ENCODE results near the gene GPER1.

The GPER1 gene

DNA sequence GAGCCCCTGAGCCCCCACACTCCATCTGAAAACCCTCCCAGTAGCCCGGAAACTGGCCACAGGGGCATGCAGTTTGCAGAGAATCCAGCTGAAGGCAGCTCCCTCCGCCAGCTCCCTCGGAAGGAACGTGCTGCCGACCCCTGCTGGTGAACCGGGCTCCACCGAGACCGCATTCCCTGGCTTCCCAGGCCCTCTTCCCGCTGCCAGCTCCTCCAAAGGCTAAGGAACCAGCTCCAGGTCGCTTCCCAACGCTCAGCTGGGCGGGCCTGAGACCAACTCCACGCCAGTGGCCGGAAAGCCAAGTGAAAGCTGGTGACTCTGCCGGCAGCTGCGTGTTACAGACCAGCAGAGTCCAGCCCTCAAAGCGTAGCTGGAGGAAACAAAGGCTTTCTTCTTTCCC lies 35.8 kb downstream of the GPER1 start:
- peak; percentile 76 for DNase-seq (ENCODE audit: low read depth)
- TF ChIP-seq, protein P1, sequence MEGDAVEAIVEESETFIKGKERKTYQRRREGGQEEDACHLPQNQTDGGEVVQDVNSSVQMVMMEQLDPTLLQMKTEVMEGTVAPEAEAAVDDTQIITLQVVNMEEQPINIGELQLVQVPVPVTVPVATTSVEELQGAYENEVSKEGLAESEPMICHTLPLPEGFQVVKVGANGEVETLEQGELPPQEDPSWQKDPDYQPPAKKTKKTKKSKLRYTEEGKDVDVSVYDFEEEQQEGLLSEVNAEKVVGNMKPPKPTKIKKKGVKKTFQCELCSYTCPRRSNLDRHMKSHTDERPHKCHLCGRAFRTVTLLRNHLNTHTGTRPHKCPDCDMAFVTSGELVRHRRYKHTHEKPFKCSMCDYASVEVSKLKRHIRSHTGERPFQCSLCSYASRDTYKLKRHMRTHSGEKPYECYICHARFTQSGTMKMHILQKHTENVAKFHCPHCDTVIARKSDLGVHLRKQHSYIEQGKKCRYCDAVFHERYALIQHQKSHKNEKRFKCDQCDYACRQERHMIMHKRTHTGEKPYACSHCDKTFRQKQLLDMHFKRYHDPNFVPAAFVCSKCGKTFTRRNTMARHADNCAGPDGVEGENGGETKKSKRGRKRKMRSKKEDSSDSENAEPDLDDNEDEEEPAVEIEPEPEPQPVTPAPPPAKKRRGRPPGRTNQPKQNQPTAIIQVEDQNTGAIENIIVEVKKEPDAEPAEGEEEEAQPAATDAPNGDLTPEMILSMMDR (conservative IDR thresholded peaks at IDR 0.05; ENCODE audit: low read depth, low read length): peak; percentile 82
- H3K4me3 ChIP-seq (ENCODE audit: low read depth, low read length): peak overlapping the region; percentile 43

- TF ChIP-seq, protein P1 (conservative IDR thresholded peaks at IDR 0.05; ENCODE audit: low read depth, low read length): no peak
- H3K4me3 ChIP-seq (ENCODE audit: low read depth, low read length): no peak overlapping the region
- DNase-seq (ENCODE audit: low read depth): no peak
Observed at GRCh38 chr7:1124164-1124563, 36.3 kb downstream of the GPER1 start.

DNA sequence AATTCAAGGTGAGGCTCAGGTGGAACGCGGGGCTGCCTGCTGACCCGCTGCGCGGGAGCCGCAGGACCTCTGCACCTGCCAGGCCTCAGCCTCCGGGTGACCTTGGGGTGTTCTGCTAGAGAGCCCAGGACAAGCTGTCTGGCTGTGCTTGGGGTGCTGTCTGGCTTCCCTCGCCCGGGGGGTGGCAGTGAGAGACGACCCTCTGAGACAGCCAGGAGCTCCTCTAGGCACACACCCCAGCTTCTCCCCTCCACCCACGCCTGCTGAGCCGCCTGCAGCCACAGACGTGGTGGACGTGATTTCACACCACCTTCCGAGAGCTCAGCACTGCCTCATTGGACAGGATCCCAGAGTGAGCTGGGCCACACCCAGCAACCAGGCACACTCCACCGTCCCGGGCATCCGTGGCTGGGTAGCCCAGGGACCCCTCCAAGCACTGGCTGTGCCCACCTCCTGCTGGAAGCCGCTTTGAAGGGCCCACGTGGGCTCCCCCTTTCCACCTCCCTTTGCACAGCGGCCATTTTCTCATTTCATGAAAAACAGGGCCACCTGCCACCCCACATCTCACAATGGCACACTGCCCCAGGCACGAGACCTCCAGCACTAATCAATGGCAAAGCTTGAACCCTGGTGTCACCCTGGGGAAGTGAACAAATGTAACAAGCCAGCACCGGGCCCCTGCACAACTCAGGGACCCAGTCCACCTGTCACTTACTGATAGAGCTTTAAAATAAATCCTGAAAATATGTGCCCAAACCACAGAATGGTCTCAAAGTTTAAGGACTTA lies 37.1 kb downstream of the GPER1 start:
- TF ChIP-seq, protein P1 (conservative IDR thresholded peaks at IDR 0.05; ENCODE audit: low read depth, low read length): no peak
- no peak for DNase-seq (ENCODE audit: low read depth)
- H3K4me3 ChIP-seq (ENCODE audit: low read depth, low read length): no peak overlapping the region

- no peak overlapping the region for H3K4me3 ChIP-seq (ENCODE audit: low read depth, low read length)
- TF ChIP-seq, protein P1 (conservative IDR thresholded peaks at IDR 0.05; ENCODE audit: low read depth, low read length): no peak
- DNase-seq (ENCODE audit: low read depth): no peak
Observed at GRCh38 chr7:1125603-1125969, 37.7 kb downstream of the GPER1 start.

GRCh38 chr7:1127001-1127400 lies 39.1 kb downstream of the GPER1 start:
- no peak overlapping the region for H3K4me3 ChIP-seq (ENCODE audit: low read depth, low read length)
- no peak for DNase-seq (ENCODE audit: low read depth)
- TF ChIP-seq, protein P1 (conservative IDR thresholded peaks at IDR 0.05; ENCODE audit: low read depth, low read length): no peak

DNA sequence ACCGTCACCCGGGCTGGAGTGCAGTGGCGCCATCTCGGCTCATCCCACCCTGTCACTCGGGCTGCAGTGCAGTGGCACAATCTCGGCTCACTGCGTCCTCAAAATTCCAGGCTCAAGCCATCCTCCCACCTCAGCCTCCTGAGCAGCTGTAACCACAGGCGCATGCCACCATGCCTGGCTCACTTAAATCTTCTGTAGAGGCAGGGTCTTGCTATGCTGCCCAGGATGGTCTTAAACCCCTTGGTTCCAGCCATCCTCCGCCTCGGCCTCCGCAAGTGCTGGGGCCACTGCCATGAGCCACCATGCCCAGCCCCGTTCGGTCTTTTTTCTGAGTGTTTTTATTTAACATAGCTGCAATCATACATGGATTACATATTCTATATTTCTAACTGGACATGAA lies 41.5 kb downstream of the GPER1 start:
- no peak for DNase-seq (ENCODE audit: low read depth)
- no peak overlapping the region for H3K4me3 ChIP-seq (ENCODE audit: low read depth, low read length)
- TF ChIP-seq, protein P1 (conservative IDR thresholded peaks at IDR 0.05; ENCODE audit: low read depth, low read length): no peak
